Activated gamma-delta T cell treated with anti-CD3 and anti-CD28 coated beads, Interleukin-2, amount 50 U/mL, for 16 hours (primary cell): ENCODE data around the gene MARK2.

Experiments
- DNase-seq: peaks from one replicate; pipeline ENCODE4 v3.0.0-alpha.2; 2020; ENCODE audit warnings: low read depth

The MARK2 gene

GRCh38 chr11:63882555-63883242 lies 43.8 kb downstream of the MARK2 start:
- DNase-seq: no peak

GRCh38 chr11:63883791-63884190 lies 44.9 kb downstream of the MARK2 start:
- DNase-seq: no peak

- DNase-seq: no peak
Measured at GRCh38 chr11:63884196-63884932, 45.5 kb downstream of the MARK2 start.

- no peak for DNase-seq
Measured at GRCh38 chr11:63887386-63887999, 48.6 kb downstream of the MARK2 start.

- peak; percentile 52 for DNase-seq
Measured at GRCh38 chr11:63888170-63889086, 49.5 kb downstream of the MARK2 start.

- no peak for DNase-seq
Measured at GRCh38 chr11:63889344-63889743, 50.4 kb downstream of the MARK2 start.

GRCh38 chr11:63890368-63890767 lies 51.5 kb downstream of the MARK2 start:
- DNase-seq: no peak

GRCh38 chr11:63892228-63892627 lies 53.3 kb downstream of the MARK2 start:
- no peak for DNase-seq

- DNase-seq: no peak
Measured at GRCh38 chr11:63893355-63893754, 54.4 kb downstream of the MARK2 start.

GRCh38 chr11:63896071-63896470 lies 57.2 kb downstream of the MARK2 start:
- DNase-seq: no peak

GRCh38 chr11:63897459-63898146 lies 58.7 kb downstream of the MARK2 start:
- DNase-seq: no peak

- DNase-seq: no peak
Measured at GRCh38 chr11:63901660-63902059, 62.8 kb downstream of the MARK2 start.

- DNase-seq: no peak
Measured at GRCh38 chr11:63903884-63904283, 65.0 kb downstream of the MARK2 start.

GRCh38 chr11:63904743-63905142 lies 65.8 kb downstream of the MARK2 start:
- no peak for DNase-seq

GRCh38 chr11:63905179-63905578 lies 66.3 kb downstream of the MARK2 start:
- DNase-seq: no peak

GRCh38 chr11:63906087-63906486 lies 67.2 kb downstream of the MARK2 start:
- no peak for DNase-seq

GRCh38 chr11:63906585-63906984 lies 67.7 kb downstream of the MARK2 start:
- no peak for DNase-seq

- no peak for DNase-seq
Measured at GRCh38 chr11:63907063-63907462, 68.2 kb downstream of the MARK2 start.

GRCh38 chr11:63907808-63908530 lies 69.1 kb downstream of the MARK2 start:
- DNase-seq: no peak

- DNase-seq: no peak
Measured at GRCh38 chr11:63908631-63909401, 69.9 kb downstream of the MARK2 start.
